ENCODE measurements around the gene FER.
A peak's percentile ranks its signal among the peaks of the same experiment; 100 is the strongest.

The FER gene

GRCh38 chr5:108753331-108753730, 5.6 kb downstream of the FER start (continued):
- TF ChIP-seq CTCF (tag by site-specific recombination; IDR thresholded peaks at IDR 0.05) (no peak), ZNF350 (tag by site-specific recombination; IDR thresholded peaks at IDR 0.05) (no peak), ZNF112 (tag by site-specific recombination; IDR thresholded peaks at IDR 0.05) (no peak), ZNF571 (tag by site-specific recombination; IDR thresholded peaks at IDR 0.05) (no peak), ZNF426 (tag by site-specific recombination; IDR thresholded peaks at IDR 0.05) (no peak), ZNF48 (tag by site-specific recombination; IDR thresholded peaks at IDR 0.05) (no peak), ZNF704 (tag by site-specific recombination; IDR thresholded peaks at IDR 0.05) (no peak), ZNF140 (tag by site-specific recombination; IDR thresholded peaks at IDR 0.05) (no peak), ZNF639 (tag by site-specific recombination; IDR thresholded peaks at IDR 0.05) (no peak), ZNF654 (tag by site-specific recombination; IDR thresholded peaks at IDR 0.05; ENCODE audit: low read depth) (no peak), ZNF266 (tag by site-specific recombination; IDR thresholded peaks at IDR 0.05; ENCODE audit: low read depth) (no peak)

GRCh38 chr5:108753877-108754276, 6.2 kb downstream of the FER start:
- ChIA-PET CTCF (interaction anchor here (0.6 kb wide), 1 partner anchor 72 kb away, joined by 4 read pairs; no protein-coding TSS in a partner anchor), POLR2A (interaction anchor here (0.6 kb wide), 1 partner anchor 26 kb away, joined by 3 read pairs; no protein-coding TSS in a partner anchor)
- peak overlapping the region; percentile 11 for H3K4me3 ChIP-seq (ENCODE audit: low read depth, low read length)
- H3K4me1 ChIP-seq (ENCODE audit: control insufficient read depth, insufficient read depth, low read length): peaks cover 9% of the 10 kb centered on the region
- 0 out of 3 replicates have a peak, but pooled peaks cover 0 to 4% of the 10 kb centered on the region in 2 experiments for H3K36me3 ChIP-seq (ENCODE audit: control insufficient read depth in 2 of 2, insufficient read depth in 1 of 2, low read length in 2 of 2)
- H3K9me3 ChIP-seq (ENCODE audit: control insufficient read depth, insufficient read depth, low read depth, low read length): no peaks in the 10 kb centered on the region
- no peak overlapping the region for H3K27ac ChIP-seq (ENCODE audit: extremely low read depth, low read depth, low read length)
- TF ChIP-seq ZSCAN5A (tag by site-specific recombination; IDR thresholded peaks at IDR 0.05) (no peak), ATF2 (tag by site-specific recombination; IDR thresholded peaks at IDR 0.05; ENCODE audit: low read depth) (peak; percentile 92), ZNF830 (tag by site-specific recombination; IDR thresholded peaks at IDR 0.05; ENCODE audit: low read depth) (no peak), ZNF2 (tag by site-specific recombination; IDR thresholded peaks at IDR 0.05) (peak; percentile 36; the same call in 1 of the 2 replicates), ZSCAN30 (tag by site-specific recombination; IDR thresholded peaks at IDR 0.05) (0 out of 2 replicates have a peak, but pooled peaks have one; percentile 14), BCL11B (tag by site-specific recombination; IDR thresholded peaks at IDR 0.05; ENCODE audit: low read depth) (no peak), PRDM10 (tag by site-specific recombination; IDR thresholded peaks at IDR 0.05) (peak; percentile 12; the same call in 1 of the 2 replicates), ZSCAN16 (tag by site-specific recombination; IDR thresholded peaks at IDR 0.05) (no peak), BCL11A (tag by site-specific recombination; IDR thresholded peaks at IDR 0.05; ENCODE audit: low read depth) (0 out of 2 replicates have a peak, but pooled peaks have one; percentile 28), ZNF558 (tag by site-specific recombination; IDR thresholded peaks at IDR 0.05) (peak; percentile 39; the same call in 1 of the 2 replicates), ZNF221 (tag by site-specific recombination; IDR thresholded peaks at IDR 0.05; ENCODE audit: borderline replicate concordance) (no peak), GFI1B (tag by site-specific recombination; IDR thresholded peaks at IDR 0.05) (0 out of 2 replicates have a peak, but pooled peaks have one; percentile 49), ZFHX2 (tag by site-specific recombination; conservative IDR thresholded peaks at IDR 0.05) (0 out of 2 replicates have a peak, but pooled peaks have one; percentile 6)
